Stimulated activated CD8-positive, alpha-beta memory T cell treated with anti-CD3 and anti-CD28 coated beads, Interleukin-15, amount 100 ng/mL, for 1 hour (primary cell): ENCODE data around the gene MRPL21.
"Not testable (repeated sequence)": the region's sequence is repeated elsewhere in the genome, so short reads cannot be mapped to it uniquely, and the experiment has no call there.

Experiments used
- DNase-seq: peaks from one replicate; pipeline ENCODE4 v3.0.0-alpha.2; 2020; ENCODE audit warnings: low read depth

The MRPL21 gene

GRCh38 chr11:68910965-68911364 lies 7.3 kb upstream of the MRPL21 start:
- DNase-seq, result no peak

- DNase-seq, result no peak
Measured at GRCh38 chr11:68908273-68908672, 4.6 kb upstream of the MRPL21 start.

DNA sequence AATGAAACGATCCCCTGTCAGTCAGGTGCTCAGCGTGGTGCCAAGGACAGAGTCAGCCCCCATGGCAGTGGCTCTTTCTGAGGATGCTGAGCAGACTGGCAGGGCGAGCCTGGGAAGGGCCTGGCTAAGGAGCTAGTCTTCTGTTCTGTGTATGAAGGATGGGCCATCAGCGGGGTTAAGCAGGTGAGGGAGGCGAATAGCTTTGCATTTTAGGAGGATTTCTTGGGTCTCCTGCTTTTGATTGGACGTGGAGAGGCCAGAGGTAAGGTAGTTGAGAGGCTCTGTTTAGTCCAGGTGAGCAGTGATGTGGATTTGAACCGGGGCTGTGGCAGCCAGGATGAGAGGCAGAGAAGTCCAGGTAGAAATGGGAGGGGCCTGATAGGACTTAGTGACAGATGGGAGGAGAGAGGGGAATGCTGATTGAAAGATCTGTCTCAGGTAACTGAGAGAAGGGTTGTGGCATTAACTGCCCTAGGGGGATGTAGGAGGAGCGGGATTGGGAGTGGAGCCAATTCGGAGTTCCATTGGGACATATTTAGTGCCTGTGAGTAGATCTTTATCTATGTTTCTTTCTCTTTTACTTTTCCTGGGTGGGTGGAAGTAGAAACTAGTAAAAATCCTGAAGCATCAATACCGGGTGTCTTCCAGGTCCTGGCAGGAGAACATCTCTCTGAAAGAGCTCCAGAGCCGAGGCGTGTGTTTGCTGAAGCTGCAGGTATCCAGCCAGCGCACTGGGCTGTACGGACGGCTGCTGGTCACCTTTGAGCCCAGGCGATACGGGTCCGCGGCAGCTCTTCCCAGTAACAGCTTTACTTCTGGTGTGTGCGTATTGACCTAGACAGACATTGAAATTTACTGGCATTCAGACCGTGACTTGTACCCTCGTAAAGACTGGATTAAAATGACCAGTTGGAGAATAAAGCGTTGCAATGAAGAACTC lies 2.1 kb upstream of the MRPL21 start:
- no peak for DNase-seq

GRCh38 chr11:68904248-68904847 lies 716 bp upstream of the MRPL21 start:
- no peak for DNase-seq

GRCh38 chr11:68900835-68901381 lies 2.7 kb downstream of the MRPL21 start:
- no peak for DNase-seq

GRCh38 chr11:68897441-68897840 lies 6.2 kb downstream of the MRPL21 start:
- no peak for DNase-seq

- no peak for DNase-seq
Measured at GRCh38 chr11:68896171-68896959, 7.3 kb downstream of the MRPL21 start.

GRCh38 chr11:68893282-68893681 lies 10.3 kb downstream of the MRPL21 start:
- DNase-seq, result no peak

DNA sequence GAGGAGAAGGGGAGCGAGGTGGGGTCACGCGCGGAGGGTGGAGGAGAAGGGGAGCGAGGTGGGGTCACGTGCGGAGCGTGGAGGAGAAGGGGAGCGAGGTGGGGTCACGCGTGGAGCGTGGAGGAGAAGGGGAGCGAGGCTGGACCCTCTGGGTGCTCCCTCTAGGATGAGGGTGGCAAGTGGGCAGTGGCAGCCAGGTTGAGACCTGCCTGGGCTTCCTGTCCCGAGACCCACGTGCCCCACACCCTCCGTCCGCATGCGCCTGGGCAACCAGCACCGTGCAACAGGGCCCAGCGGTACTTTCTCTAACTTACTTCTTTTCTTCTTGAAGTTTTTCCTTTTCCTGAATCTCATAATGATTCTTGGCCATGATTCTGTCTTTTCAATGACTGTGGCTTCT lies 11.1 kb downstream of the MRPL21 start:
- no peak for DNase-seq

DNA sequence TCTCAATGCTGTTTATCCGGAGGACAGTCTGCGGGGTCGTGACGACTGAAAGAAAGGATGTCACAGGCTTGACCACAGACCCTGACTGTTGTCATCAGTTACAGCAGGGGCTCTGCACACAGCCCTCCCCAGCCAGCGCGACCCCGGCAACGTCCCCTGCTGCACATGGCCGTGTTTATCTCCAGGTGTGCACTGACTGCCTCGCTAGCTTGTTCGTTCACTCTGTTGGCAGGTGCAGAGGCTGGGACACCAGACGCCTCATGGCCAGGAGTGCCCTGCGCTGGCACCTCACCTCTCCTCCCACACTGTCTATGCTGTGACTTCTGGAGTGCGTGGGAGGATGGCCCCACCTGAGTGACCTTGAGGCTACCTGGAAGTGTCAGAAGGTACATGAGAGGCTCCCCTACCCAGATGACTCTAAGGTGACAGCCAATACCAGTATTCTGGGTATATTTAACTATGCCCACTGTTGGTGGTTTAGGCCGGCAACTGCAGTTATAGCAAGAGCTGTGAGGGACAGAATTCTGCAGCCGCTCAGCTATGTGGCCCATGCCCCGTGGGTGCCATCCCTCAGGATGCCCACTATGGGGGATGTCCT lies 12.2 kb downstream of the MRPL21 start:
- DNase-seq, result no peak

DNA sequence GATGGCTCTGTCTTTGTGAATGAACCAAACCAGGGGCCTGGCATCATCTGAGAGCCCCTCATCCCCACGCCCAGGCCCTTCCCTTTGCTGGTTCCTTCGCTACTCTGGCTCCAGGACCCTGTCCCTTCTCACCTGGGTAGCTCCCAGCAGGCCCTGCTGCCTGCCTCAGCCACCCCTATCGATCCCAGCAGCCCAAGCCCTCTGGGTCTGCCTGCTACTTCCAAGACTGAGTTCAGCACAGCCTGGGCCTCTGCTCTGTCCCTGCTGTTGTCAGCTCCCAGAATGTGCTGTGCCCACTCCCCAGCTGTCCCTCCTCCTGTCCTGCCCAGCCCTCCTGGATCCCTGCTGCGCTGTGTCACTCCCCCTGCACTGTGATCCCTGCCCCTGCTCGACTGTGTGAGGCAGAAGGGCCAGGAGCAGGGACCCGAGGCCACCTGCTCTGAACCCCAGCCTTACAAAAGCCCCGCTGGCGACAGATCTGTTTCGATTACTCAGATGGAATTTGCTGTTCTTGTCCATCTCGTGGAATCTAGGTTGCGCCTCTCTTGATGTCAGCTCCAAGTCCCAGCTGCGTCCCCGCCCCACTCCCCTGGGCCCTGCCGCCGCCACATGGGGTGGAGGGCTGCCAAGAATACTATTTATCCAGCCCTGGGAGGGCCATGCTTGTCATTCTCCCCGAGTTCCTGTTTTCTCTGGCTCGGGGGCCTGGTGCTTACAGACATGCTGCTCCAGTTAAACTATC lies 13.0 kb downstream of the MRPL21 start:
- no peak for DNase-seq

GRCh38 chr11:68889948-68890446 lies 13.6 kb downstream of the MRPL21 start:
- DNase-seq, result no peak

- not testable (repeated sequence) for DNase-seq
Measured at GRCh38 chr11:68884827-68885226, 18.8 kb downstream of the MRPL21 start.

- no peak for DNase-seq
Measured at GRCh38 chr11:68882391-68882790, 21.2 kb downstream of the MRPL21 start.

- DNase-seq, result no peak
Measured at GRCh38 chr11:68881320-68881719, 22.3 kb downstream of the MRPL21 start.

DNA sequence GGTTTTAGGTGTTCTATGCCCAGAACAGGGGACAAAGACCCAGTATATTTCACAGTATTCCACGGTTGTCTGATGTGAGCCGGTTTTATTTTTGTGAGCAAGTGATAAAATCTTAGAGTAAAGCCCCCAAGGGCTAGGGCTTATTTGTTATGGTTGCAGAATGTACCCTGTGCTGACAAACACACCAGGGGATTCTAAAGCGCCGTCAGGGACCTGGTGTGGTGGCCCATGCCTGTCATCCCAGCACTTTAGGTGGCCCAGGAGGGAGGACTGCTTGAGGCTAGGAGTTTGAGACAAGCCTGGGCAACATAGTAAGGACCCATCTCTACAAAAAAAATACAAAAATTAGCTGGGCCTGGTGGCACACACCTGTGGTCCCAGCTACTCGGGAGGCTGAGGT lies 22.8 kb downstream of the MRPL21 start:
- no peak for DNase-seq

GRCh38 chr11:68878022-68878421 lies 25.6 kb downstream of the MRPL21 start:
- DNase-seq, result no peak

DNA sequence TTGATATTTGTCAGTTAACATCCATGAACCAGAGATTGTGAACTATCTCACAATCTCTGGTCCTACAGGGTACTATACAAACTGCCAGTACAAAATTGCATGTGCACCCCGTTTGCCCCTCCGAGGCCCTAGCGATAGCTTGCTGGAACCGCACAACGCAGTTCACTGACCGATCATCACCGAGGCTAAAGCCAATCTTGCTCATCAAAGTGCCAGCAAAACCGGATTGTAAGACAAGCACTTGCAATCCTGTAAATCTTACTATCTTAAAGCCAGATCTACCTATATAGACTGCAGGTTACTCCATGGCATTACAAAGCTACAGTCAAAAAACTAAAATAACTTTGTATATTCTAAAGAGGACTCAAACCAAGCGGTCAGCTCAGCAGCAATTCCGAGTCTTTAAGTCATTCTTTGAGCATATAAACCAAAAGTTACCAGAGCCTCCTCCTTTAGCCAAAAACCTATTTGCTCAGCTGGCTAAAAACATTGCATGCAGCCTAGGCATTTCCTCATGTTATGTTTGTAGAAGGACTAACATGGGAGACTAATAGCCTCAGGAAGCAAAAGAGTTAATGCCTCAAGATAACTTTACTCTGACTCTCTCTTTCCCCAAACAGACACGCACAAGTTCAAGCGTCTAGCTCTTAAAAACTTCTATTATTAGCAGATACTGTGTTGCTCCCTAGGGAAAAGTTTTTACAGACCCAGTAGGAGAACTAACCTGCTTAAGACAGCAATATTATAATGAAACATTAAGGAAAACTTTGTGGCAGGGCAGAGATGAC lies 31.2 kb downstream of the MRPL21 start:
- no peak for DNase-seq

GRCh38 chr11:68870470-68870869 lies 33.2 kb downstream of the MRPL21 start:
- no peak for DNase-seq

- no peak for DNase-seq
Measured at GRCh38 chr11:68868221-68868835, 35.3 kb downstream of the MRPL21 start.
